GM21528 (cell line): ENCODE results near the gene PPM1F.

Experiments used
- ATAC-seq: cut with Tn5 transposase; IDR thresholded peaks from one replicate; pipeline ENCODE4 v1.9.1; 2021; ENCODE audit warnings: mild to moderate bottlenecking, moderate library complexity; ENCODE audit not compliant: unreplicated experiment, low FRiP score

PPM1F gene

DNA sequence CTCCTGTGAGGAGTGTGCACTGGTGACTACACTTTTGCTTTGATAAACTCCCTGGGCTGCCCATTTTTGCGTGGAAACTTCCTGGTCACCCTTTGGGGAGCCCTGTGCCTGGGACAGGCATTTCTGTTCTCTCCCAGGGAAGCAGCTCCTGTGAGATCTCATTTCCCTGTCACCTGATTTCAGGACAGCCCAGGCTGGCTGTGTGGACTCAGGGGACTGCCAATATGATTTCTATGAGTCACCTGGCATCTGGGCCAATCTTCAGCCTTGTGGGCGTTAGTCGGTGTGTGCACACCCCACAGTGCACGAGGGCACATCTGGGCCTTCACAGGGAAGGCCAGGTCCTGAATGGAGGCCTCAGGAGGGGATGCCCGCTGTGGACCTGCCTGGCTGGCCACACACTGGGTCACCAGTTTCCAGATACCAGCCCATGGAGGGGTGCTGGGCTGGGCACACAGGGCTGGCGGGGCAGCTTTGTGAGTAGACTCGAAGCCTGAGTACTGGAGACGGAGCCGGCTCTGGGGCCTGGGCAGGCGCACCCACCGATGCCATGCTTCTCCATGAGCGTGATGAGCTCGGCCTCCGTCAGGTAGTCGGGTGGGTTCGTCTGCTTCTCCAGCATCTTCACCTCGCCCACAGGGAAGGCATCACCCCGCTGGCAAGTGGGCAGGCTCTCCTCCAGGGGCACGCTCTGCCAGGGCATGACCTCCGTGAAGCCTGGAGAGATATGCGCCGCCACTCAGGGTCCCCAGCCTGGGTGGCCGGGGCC, 9.4 kb upstream of the PPM1F start:
- no peak for ATAC-seq

DNA sequence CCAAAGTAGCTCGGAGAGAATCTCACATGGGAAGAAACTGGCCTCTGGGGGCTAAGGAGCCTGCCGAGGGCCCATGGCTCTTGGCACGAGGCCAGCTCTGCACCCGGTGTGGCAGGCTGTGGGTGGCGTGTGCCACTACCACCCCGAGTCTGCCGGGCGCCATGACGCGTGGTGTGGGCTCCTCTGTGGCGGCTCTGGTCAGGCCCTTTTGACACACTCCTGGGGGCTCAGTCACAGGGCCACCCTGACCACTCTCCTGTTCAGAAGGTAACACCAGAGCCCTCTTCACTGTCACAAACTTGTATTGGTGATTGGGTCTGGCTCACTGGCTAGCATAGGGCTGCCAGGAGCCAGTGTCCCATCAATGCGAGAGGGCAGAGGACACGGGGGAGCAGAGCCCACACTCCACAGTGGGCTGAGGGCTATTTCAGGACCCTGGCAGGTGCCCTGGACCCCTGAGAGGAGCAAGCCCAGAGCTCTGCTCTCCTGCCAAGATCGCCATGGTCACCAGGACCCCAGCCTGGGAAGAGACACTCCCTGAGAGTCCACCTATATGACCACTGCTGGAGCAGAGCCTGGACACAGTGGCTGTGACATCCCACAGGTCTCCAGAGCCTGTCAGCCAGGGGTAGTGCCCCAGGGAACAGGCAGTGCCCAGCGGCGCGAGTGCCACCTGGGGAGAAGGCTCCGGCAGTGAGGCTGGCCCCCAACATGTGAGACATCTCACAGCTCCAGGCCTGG, 8.6 kb upstream of the PPM1F start:
- no peak for ATAC-seq

DNA sequence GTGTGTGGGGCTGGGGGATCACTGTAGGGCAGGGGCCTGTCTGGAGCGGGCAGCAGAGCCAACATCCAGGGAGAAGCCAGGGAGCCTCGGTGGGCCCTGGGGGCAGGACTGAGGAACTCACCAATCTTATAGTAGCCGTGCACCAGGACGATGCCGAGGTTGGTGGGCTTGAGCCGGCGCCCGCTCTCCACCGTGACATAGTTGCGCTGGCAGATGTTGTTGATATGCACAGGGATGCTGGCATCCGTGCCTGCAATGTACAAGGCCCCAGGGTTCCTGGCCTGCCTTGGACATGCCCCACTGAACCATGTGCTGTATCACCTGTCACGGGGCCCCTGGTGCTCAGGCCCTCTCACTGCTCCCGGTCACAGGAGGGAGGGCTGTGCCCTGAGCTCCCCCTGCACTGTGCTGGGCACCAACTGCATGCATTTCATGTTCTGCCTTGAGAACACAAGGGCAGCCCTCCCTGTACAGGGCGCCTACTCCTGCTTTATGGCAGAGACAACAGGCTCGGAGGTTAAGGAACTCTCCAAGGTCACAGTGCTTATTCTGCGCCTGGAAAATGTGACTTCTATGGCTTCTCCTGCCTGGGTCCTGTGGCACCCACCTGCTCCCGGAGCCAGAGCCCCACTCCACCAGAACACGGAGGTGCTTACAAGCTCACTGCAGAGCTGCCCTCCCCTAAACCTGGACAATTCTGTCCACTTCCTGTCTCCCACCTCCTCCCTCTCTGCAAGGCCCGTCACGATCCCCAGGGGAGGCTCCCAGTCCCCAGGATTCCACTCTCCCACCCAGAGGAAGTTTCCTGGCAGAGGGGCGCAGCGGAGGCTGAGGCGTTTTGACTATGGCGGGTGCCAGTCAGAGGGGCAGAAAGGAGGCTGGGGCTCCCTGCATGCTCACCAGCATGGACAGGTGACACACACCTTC, 7.8 kb upstream of the PPM1F start:
- ATAC-seq = no peak

- no peak for ATAC-seq
Observed at GRCh38 chr22:21959274-21960074, 6.8 kb upstream of the PPM1F start.

DNA sequence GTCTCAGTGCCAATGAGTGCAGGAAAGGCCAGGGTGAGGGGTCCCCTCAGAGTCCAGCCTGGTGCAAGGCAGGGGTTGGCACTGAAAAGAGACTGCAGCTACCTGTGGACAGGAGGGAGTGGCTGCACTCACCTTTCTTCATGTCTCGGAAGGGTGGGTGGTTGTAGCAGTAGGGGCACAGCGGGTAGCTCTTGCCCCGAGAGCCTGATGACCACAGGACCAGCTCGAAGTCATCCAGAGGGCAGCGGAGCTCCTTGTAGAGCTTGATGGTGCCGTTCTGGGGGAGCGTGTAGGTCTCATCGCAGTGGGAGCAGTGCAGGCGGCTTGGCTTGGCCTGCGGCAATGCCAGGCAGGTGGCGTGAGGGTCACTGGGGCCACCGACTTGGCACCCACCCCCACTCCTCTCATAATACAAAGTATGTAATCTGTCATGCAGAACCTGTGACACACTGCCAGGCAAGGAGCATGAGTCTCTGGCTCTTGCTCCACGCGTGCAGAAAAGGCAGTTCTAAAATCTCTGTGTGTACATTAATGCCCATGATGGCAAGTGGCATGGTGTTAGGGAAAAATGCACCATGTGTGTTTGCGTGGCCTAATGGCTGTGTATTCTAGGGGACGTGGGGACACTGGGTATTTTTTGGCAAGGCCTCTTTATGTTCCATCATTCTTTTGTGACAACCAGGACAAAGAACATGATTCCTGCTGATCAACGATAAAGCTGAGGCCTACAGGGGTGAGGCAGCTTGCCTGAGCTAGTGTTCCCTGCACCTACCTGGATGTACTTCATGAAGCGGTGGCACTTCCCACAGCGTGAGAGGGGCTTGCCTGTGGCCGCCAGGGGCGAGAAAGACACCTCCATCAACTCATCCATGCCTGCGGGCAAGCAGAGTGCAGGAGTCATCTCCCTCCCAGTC, 6.0 kb upstream of the PPM1F start:
- ATAC-seq = no peak

- ATAC-seq = no peak
Observed at GRCh38 chr22:21951931-21952465, 650 bp downstream of the PPM1F start.

- ATAC-seq = no peak
Observed at GRCh38 chr22:21951062-21951461, 1.6 kb downstream of the PPM1F start.

- ATAC-seq = no peak
Observed at GRCh38 chr22:21949948-21950347, 2.7 kb downstream of the PPM1F start.

DNA sequence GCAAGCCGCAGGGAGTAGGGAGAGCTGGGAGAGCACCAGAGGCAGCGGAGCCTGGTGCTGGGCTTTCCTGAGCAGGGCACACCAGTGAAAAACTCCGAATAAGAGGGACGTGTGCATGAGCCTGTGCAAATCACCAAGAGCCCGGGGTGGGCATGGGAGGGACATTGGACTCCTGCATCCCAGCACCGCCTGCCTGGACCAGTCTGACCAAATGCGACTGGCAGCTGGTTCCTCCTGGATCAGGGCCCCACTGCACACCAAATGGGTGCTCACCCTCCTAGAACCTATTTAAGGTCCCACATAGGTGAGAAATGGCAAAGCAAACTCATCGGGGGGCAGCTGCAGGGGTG, 3.1 kb downstream of the PPM1F start:
- ATAC-seq = no peak

DNA sequence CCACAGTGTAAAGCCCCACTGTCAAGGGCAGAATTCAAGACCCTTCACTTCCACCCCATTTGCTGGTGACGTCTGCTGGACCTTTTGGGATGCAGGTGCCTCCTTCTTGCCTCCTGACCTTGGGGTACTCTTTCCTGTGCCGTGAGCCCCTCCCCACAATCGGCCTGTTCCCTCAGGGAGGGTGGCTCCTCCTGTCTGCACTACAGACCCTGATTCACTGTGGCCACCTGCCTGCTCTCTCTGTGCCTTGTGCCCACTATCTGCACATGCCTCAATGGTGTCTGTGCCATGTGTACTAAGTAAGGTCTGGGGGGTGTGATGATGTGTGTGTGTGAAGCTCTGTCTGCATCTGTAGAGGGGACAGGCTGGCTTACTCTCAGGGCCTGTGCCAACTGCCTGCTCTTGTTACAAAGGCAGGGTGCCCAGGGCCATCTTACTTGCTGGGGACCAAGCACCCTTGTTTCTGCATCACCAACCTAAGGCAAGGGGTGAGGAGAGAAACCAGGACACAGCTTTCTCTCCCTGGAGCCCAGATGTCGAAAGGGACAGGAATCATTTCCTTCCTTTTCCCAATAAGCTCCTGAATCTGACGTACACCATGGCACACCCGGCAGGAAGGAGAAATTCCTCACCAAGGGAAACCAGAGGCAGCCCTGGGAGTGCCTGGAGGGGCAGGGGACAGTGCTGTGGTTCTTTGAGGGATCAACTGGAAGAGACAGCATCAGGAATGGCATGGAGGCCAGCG, 3.7 kb downstream of the PPM1F start:
- no peak for ATAC-seq

DNA sequence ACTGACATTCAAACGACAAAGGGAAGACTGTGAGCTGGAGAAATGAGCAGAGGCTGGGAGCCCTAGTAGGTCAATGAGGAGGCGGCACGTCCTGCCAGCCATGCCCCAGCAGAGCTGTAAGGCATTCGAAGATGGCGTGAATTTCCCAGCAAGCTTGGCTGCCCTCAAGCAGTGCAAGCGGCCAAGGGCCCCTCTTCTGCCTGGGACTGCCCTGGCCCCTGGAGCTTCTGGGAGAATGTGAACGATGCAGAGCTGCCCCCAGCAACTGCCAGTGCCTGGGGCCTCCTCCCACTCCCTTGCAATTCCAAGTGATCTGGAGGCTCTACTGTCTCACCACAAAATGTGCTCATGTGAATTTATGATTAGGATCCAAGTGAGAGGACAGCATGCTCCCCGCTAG, 4.3 kb downstream of the PPM1F start:
- ATAC-seq = no peak

DNA sequence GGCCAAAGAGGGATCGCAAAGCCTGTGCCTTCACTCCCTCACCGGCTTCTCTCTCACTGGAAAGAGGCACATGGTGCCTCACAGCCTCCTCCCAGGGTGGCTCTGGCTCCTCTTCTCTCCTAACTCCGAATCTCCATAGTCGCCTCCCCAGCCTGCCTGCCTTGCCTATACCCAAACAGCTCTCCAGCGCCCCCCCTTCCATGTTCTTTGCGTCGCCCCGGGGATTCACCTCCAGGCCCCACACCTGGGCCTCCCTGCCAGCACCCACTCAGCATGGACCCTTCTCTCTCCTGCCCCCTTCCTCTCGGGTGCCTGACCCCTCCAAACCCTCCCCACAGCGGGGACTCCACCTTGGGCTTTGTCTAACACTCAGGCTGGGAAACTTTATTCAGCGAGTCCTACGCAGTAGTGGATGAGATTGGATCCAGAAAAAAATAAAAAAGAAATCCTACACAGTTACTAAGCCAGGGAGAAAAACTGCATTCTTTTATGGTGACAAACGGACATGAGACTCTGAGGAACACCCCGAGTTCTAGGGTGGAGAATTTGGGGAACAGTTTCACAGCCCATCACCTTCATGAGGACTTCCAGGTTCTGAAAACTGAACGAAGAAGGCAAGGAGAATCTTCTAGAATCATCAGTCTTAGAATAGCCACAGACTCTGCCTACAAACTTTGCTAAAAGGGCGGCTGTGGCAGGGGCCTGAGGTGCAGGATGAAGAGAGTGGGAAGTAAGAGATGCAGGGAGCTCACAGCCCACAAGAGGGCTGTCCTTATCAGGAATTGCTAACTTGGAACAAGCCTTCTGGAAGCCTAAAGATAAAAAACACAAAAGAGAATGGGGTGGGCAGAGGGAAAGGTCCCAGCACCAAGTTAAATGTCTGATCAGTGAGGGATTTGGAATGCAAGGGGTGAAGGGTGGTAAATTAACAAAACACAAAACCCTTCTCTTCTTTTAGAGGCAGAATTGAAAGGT, 5.3 kb downstream of the PPM1F start:
- no peak for ATAC-seq

DNA sequence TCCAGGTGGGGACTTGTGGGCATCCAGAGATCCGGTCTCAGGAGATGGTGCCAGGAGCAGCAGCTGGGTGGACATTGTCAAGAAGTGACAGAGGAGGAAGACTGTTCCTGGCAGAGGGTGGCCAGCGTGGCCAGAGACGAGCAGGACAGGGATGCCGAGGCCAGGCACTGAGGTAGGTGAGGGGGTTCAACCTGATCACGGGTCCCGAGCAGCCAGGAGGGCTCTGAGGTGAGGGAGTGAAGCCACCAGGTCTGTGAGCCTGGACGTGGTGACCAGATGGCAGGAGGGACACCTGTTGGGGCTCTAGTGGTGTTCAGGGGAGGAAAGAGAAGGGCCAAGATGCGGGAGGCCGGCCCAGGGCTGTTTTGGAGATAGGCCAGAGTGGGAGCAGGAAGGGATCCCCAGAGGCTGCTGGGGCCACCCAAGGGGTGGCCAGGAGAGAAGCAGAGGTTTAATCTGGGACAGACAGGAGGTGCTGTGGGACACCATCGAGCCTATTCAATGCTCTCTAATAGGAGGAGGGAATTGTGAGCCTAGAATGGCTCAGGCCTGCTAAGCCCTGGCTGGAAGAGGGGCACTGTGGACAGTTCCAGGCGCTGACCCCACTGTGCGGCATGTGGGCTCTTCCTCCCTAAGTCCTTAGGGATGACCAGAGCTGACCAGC, 6.3 kb downstream of the PPM1F start:
- no peak for ATAC-seq

- no peak for ATAC-seq
Observed at GRCh38 chr22:21945453-21946261, 7.0 kb downstream of the PPM1F start.

DNA sequence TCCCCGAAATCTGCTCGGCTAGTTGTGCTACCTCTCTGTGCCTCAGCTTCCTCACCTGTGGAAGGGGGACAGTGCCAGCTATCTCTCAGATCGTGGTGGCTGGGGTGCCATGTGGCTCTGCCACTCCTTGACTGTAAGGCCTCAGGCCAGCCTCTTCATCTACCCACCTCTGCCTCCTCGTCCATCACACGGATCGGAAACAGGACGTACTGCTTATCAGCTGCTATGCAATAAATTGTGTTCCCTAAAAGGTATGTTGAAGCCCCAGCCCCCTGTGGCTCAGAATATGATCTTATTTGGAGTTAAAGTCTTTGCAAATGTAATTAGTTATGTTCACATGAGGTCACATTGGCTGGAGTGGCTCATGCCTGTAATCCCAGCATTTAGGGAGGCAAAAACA, 7.8 kb downstream of the PPM1F start:
- no peak for ATAC-seq
